ENCODE results near the gene POU2AF2. TPM values are rescaled to one million over a fixed set of nuclear protein-coding genes. Genes with fewer than 3 reads are reported as not detected.

POU2AF2 gene
- polyA plus RNA-seq, 3 donors: not detected

GRCh38 chr11:111253630-111254029 lies 8.1 kb downstream of the POU2AF2 start:
- Mint-ChIP-seq H3K36me3 (no peaks in the 10 kb centered on the region), H3K27me3 (ENCODE audit: low read depth in 3 of 3) (peaks cover 0 to 2% (median 1%) of the 10 kb centered on the region in 3 donors), H3K9me3 (peaks cover 0 to 2% (median 0%) of the 10 kb centered on the region in 7 donors), H3K4me3 (no peak overlapping the region), H3K4me1 (peaks cover 5% of the 10 kb centered on the region), H3K27ac (no peak overlapping the region)
- no peaks in the 10 kb centered on the region for H3K79me2 ChIP-seq (ENCODE audit: insufficient read depth, low read length)
- no peak overlapping the region for H2AFZ ChIP-seq (ENCODE audit: insufficient read depth, low read depth, low read length, poor library complexity, severe bottlenecking)
- H3K9me3 ChIP-seq (replicated peaks in 1 of 2; ENCODE audit: control insufficient read depth in 1 of 2, insufficient read depth in 1 of 2, low read length in 2 of 2): no peaks in the 10 kb centered on the region
- no peaks in the 10 kb centered on the region for H4K20me1 ChIP-seq (ENCODE audit: insufficient read depth, low read length)
- H3K4me3 ChIP-seq (replicated peaks in 1 of 3; ENCODE audit: low read depth in 2 of 3, low read length in 3 of 3): no peak overlapping the region
- 54% methylated on average over 2 of the region's 5 CpGs for WGBS (ENCODE audit: insufficient coverage)
- no peaks in the 10 kb centered on the region for H3K36me3 ChIP-seq (replicated peaks in 1 of 2; ENCODE audit: control insufficient read depth in 1 of 2, insufficient read depth in 2 of 2, low read length in 2 of 2)
- no peaks in the 10 kb centered on the region for H3K4me1 ChIP-seq (ENCODE audit: control insufficient read depth in 1 of 2, insufficient read depth in 2 of 2, low read length in 2 of 2)
- no peaks in the 10 kb centered on the region for H3K27me3 ChIP-seq (ENCODE audit: control insufficient read depth in 2 of 2, insufficient read depth in 2 of 2, low read length in 2 of 2)
- H3K27ac ChIP-seq (ENCODE audit: low read depth in 1 of 2, low read length in 2 of 2): no peak overlapping the region
- intact Hi-C loops (cut with micrococcal nuclease): no loop called here
- DNase-seq: no peak
- no peak overlapping the region for H3K9ac ChIP-seq (ENCODE audit: insufficient read depth, low read length, poor library complexity, severe bottlenecking)
- TF ChIP-seq CTCF (IDR thresholded peaks at IDR 0.05): no peak
- no peak overlapping the region for H3K4me2 ChIP-seq (replicated peaks; ENCODE audit: extremely low read depth, low read length, poor library complexity, severe bottlenecking)

GRCh38 chr11:111258046-111258445 lies 12.5 kb downstream of the POU2AF2 start:
- H3K4me1 Mint-ChIP-seq: no peaks in the 10 kb centered on the region
- DNase-seq: no peak
- no peaks in the 10 kb centered on the region for H3K36me3 Mint-ChIP-seq
- Histone ChIP-seq H3K4me2 (replicated peaks; ENCODE audit: extremely low read depth, low read length, poor library complexity, severe bottlenecking) (no peak overlapping the region), H3K27ac (ENCODE audit: low read depth in 1 of 2, low read length in 2 of 2) (no peak overlapping the region), H4K20me1 (ENCODE audit: insufficient read depth, low read length) (no peaks in the 10 kb centered on the region), H2AFZ (ENCODE audit: insufficient read depth, low read depth, low read length, poor library complexity, severe bottlenecking) (no peak overlapping the region), H3K9ac (ENCODE audit: insufficient read depth, low read length, poor library complexity, severe bottlenecking) (no peak overlapping the region), H3K27me3 (ENCODE audit: control insufficient read depth in 2 of 2, insufficient read depth in 2 of 2, low read length in 2 of 2) (no peaks in the 10 kb centered on the region), H3K4me3 (replicated peaks in 1 of 3; ENCODE audit: low read depth in 2 of 3, low read length in 3 of 3) (no peak overlapping the region), H3K36me3 (replicated peaks in 1 of 2; ENCODE audit: control insufficient read depth in 1 of 2, insufficient read depth in 2 of 2, low read length in 2 of 2) (no peaks in the 10 kb centered on the region), H3K9me3 (replicated peaks in 1 of 2; ENCODE audit: control insufficient read depth in 1 of 2, insufficient read depth in 1 of 2, low read length in 2 of 2) (no peaks in the 10 kb centered on the region), H3K79me2 (ENCODE audit: insufficient read depth, low read length) (no peaks in the 10 kb centered on the region), H3K4me1 (ENCODE audit: control insufficient read depth in 1 of 2, insufficient read depth in 2 of 2, low read length in 2 of 2) (no peaks in the 10 kb centered on the region)
- no peak overlapping the region for H3K27ac Mint-ChIP-seq
- peaks cover 0 to 2% (median 0%) of the 10 kb centered on the region in 7 donors for H3K9me3 Mint-ChIP-seq
- no CpG with 5 or more reads among the region's 4 CpGs for WGBS (ENCODE audit: insufficient coverage)
- no peak for TF ChIP-seq CTCF (IDR thresholded peaks at IDR 0.05)
- intact Hi-C loops (cut with micrococcal nuclease): no loop called here
- no peaks in the 10 kb centered on the region for H3K27me3 Mint-ChIP-seq (ENCODE audit: low read depth in 3 of 3)
- H3K4me3 Mint-ChIP-seq: no peak overlapping the region

Measured in CD14-positive monocyte (primary cell).